GM19438 (cell line): ENCODE results near the gene SLC8A3.
A peak's percentile ranks its signal among the peaks of the same experiment; 100 is the strongest.

Experiments
- ATAC-seq: cut with Tn5 transposase; IDR thresholded peaks from one replicate; pipeline ENCODE4 v1.9.1; 2021; ENCODE audit warnings: low read depth; ENCODE audit not compliant: unreplicated experiment

The SLC8A3 gene

DNA sequence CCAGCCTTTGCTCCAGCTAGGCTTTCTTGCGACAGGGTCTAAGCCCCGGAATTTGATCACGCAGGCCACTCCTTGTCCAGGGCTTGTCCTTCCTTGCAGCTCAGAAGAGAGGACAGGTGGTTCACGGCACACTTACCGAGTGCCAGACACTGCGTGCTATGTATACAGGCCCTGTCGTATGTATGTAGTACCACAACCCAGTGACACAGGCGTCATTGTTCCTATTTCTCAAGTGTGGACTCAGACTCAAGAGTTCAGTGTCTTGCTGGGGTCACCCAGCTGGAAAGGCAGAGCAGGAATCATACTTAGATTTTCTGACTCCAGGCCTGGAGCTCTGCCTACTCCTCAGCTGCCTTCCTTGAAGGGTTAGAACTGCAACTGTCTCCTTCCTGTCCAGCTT is 155.6 kb downstream of the SLC8A3 start:
- no peak for ATAC-seq

DNA sequence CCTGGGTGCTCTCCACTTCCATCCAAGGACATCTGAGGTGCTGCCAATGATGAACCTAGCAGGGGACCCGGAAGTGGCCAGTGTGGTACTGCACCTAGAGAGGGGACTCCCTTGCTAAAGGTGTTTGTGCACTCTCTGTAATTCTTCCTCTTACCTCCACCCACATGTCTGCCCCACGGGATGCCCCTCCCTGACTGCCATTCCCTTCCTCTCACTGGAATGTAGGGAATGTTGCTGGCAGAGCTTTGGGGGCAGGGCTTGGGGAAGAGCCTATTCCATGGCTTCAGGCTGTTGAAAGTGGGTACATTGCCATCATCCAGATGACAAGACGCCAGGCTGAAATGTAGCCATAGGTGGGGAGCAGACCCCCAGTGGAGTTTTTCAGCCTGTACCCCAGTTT is 156.3 kb downstream of the SLC8A3 start:
- ATAC-seq = no peak

DNA sequence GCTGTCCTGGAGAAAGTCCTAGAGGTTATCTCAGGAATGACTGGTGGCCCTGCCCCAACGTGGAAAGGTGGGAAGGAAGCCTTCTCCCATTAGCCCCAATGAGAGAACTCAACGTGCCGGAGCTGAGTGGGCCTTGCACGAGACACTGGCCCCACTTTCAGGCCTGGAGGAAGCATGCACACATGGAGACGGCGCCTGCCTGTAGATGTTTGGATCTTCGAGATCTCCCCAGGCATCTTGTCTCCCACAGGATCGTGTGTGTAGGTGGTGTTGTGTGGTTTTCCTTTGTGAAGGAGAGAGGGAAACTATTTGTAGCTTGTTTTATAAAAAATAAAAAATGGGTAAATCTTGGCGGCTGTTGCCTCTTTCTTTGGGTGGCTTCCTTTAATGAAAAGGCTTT is 156.7 kb downstream of the SLC8A3 start:
- ATAC-seq = no peak

DNA sequence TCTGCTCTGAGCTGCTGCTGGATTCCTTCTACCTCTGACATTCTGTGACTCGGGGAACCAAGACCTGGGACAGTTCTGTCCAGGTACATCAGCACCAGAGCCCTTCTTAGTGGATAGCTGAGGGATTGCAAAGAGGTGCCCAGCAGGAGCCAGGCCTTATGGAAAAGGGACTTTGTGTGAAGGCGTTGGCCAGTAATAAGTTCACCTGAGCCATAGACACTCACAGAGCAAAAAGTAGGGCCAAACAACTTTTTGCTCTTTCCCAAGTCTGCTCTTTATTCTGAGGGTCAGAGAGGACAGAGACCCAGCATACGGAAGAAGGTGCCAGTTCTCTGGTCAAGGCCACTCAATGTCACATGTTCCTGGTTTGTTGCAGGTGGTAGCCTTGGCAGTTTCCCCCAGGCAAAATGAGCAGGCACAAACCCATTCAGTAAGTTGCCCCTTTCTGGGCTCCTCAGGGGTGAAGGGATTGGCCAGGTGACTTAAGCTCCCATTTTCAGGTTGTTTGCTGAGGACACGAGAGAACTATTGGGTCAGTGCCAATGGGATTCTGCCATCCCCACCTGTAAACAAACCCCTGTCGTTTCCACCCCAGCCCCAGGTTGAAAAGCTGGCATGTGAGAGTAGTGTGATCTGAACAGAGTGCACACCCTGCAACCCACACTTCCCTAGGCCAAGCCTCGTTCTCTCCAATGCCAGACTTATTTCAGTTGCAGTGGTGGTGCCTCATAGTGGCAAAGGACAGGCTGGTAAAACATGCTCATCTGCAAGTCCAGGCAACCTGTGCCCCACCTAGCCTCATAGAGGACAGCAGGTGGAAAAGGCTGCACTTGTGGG is 159.2 kb downstream of the SLC8A3 start:
- no peak for ATAC-seq

DNA sequence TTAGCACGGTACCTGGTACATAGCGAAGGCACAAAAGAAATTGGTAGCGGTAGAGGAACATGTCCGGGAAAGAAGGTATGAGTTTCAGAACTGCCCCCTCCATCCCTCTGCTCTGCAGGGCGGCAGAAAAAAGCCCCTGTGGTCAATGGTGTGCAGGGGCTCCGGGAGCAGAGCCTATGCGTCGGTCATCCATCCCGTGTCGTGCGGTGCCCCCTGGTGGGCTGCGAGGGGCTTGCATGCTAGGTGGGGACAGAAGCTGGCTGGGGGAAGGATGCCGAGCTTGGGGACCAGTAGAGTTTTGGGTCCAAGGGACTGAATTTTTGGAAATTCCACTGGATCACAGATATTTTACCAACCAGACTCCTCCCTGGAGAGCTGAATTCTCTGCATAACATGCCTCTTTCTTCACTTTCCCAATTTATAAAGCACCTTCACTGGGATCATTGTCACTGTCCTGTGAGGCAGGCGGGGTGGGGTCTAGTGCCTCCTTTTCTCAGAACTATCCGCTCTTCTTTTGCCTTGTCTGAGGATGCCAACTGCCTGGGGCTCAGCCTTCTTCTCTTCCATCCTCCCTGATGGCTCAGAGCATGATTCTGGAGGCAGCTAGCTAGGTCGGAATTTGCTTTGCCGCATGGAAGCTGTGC is 160.8 kb downstream of the SLC8A3 start:
- no peak for ATAC-seq

- no peak for ATAC-seq
Measured at GRCh38 chr14:70023871-70024270, 164.9 kb downstream of the SLC8A3 start.

DNA sequence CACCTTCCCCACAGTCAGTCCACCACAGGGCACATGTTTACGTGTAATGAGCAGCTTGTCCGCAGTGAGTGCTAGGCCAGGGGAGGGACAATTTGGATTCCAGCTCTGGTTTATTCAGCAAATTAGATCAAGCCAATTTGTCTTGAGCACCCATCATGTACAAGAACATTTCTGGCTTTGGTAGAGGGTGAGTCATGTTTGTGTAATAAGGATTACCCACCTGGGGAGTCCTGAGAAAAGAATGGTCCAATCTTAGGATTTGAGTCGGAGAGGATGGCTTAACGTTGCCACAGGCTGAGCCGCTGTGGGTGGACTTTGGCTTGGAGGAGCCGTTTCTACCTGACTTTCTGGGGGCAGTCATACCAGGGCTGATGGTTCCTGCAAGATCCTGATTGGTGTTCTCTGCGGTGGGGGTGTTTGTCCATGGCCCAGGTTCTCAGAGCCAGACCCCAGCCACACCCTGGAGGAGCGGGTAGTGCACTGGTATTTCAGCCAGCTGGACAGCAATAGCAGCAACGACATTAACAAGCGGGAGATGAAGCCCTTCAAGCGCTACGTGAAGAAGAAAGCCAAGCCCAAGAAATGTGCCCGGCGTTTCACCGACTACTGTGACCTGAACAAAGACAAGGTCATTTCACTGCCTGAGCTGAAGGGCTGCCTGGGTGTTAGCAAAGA is 165.8 kb downstream of the SLC8A3 start:
- no peak for ATAC-seq

- ATAC-seq = no peak
Measured at GRCh38 chr14:70021548-70022220, 167.1 kb downstream of the SLC8A3 start.

DNA sequence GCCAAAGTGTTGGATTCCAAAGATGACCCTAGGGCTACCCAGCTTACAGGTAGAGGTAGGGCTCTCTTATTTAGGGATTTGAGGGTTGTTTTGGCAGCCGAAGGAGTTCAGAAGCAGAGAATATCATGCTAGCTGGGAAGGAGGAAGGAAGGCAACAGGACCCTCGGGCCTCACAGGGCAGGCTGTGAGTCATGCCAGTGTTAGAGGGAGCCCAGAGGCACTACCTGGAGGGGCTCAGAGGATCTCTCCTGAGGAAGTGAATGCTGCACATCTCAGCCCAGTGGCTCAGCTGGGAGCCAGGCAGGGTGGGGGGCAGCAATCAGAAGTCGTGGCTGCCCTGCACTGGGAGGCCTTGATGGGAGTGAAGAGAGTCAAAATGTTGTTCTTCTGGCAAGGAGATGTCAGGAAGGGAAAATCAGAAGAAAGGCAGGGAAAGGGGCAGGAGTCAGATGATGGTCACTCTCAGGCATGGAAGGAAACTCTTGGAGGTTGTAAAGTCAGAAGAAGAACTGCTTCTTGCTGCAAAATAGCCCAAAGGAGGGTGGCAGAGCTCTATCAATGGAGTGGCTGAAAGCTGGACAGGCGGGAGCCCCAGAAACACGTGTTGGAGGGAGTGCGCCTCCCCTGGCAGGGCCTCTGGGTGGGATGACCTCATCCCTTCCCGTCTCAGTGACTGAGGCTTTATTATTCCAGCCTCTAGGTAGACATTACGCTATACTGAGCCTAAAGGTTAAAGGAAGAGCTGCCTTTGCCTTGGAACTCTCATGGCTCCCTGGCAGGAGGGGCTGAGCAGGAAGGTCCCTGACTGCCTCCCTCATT is 168.2 kb downstream of the SLC8A3 start:
- no peak for ATAC-seq

DNA sequence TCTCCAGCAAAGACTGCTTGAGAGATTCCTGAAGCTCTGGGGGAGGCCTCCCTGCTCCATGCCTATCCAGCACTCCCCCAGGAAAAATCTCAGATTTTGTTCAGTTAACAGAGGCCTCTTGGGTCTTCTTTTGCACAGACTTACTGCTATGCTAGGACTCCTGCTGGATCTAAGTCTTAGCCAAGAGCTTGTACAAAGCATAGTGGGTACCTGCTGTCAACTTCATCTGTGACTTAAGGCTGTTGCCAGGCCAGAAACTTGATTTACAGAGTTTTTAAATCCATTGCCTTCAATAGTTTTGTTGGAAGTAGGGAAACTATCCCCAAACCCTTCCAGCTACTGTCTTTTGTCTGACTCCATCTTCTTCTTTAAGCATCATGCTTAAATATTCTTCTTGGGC is 169.1 kb downstream of the SLC8A3 start:
- no peak for ATAC-seq

GRCh38 chr14:70018713-70019211 is 170.0 kb downstream of the SLC8A3 start:
- ATAC-seq = peak; percentile 85

DNA sequence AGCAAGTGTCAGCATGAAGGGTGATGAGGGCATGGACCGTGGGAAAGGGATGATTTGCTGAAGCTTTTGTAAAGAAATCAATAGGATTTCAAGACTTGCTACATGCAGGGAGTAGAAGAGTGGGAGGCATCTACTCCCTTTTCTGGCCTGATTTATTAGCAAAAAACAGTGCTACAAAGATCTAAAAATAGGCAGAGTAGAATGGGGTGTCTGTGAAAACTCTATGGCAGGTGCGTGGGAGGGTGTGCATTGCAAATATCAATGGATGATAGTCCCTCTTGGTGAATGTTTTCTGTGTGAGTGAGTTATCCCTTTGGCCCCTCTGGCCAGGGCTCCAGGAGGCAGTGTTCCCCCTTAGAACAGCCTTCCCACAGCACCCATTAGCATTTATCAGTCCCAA is 170.5 kb downstream of the SLC8A3 start:
- no peak for ATAC-seq

DNA sequence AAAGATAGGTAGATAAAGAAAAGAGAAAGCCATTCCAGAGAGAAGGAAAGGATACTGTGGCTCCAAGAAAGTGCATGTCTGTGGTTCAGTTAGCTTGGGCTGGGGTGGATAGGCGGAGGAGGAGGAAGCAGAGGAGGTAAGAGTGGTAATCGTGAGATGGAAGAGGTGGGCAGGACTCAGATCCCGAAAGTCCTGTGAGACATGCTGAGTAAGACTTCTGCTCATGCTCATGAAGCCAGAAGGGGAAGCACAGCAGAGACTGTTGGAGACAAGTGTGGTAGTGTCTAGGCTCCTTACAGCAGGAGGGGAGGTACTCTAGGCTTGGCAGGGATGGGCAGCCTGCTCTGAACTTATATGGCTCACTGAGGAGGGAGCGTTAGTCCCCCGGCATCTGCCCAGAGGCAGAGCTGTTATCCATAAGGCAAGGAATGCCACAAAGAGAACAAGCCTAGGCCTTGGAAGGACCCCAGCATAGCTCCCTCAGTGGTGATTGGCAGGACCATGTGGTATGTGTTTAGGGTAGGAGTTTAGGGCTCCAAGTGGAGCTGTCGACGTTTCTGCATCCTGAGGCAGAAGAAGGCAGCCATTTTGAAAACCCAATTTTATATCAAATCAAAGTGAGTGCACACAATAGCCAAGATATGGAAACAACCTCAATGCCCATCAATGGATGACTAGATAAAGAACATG is 174.2 kb downstream of the SLC8A3 start:
- no peak for ATAC-seq

DNA sequence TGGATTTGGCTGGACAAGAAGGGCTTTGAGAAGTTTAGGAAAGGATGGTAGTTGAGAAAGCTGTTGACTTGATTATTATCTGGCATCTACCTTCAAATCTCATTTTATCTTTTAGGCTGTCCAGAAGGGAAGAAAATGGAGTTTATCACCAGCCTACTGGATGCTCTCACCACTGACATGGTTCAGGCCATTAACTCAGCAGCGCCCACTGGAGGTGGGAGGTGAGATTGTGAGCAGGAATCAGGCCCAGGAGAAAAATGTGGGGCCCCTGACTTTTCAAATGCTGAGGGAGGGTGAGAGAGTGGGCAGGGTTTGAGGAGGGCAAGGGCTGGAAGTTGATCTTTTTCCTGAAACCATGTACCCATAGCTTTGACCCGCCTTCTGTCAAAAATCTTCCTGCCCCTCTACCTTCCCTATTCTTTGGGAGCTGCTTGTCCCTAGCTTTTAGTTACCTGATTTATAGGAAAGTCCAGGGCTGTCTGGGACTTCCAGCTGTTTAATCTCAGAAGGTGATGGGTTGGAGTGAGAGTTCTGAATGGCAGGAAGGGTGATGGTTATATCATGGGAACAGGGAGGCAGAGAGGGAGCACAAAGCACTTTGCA is 175.4 kb downstream of the SLC8A3 start:
- ATAC-seq = no peak

DNA sequence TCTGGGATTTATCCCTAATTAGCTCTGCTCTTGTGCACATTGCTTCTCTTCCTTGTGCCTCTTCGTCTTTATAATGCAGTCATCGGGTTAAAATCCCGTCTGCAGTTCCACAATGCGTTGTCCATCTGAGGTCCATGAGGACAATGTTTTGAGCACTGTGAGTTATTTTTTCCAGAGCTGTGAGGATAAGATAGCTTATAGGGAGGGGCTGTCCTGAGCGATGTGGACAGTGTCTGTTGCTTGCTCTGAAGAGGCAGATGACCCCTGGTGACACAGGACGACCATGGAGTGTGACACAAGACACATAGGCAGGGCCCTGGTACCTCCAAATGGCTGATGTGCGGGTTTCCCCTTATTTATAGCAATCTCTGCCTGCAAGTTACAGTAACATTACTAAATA is 177.0 kb downstream of the SLC8A3 start:
- no peak for ATAC-seq

DNA sequence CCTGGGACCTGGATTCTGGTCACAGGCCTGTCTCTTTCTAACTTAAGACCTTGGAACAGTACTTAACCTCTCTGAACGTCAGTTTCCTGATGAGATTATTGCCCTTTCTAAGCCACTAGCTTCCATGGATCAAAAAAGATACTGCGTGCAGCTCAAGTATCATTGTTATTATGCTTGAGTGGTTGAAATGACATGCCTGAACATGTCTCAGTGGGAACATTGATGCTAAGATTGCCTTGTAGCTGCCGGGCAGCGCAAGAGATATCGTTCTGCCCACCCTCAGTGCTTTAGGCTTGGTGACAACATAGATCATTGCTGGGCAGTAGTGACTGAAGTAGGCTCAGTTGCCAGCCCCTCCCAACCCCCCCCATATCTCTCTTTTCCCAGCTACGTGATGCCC is 177.7 kb downstream of the SLC8A3 start:
- ATAC-seq = no peak

DNA sequence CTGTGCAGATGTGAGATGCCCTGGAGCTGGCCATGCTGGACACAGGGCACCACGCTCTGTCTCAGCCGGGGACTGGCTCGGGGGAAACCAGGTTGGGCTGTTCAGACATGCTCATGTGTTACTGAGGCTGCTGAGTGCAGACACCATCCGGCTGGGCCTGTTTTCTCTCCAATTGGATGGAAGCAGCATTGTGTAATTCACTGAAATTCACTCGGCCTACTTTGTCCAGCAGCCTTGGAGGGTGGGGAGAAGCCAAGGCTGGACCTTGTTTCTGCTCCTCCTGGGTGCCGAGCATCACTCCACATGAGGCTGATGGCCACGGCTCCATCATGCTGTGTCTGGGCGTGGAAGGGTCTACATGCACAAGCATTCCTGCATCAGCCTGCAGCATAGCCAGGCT is 178.8 kb downstream of the SLC8A3 start:
- no peak for ATAC-seq

DNA sequence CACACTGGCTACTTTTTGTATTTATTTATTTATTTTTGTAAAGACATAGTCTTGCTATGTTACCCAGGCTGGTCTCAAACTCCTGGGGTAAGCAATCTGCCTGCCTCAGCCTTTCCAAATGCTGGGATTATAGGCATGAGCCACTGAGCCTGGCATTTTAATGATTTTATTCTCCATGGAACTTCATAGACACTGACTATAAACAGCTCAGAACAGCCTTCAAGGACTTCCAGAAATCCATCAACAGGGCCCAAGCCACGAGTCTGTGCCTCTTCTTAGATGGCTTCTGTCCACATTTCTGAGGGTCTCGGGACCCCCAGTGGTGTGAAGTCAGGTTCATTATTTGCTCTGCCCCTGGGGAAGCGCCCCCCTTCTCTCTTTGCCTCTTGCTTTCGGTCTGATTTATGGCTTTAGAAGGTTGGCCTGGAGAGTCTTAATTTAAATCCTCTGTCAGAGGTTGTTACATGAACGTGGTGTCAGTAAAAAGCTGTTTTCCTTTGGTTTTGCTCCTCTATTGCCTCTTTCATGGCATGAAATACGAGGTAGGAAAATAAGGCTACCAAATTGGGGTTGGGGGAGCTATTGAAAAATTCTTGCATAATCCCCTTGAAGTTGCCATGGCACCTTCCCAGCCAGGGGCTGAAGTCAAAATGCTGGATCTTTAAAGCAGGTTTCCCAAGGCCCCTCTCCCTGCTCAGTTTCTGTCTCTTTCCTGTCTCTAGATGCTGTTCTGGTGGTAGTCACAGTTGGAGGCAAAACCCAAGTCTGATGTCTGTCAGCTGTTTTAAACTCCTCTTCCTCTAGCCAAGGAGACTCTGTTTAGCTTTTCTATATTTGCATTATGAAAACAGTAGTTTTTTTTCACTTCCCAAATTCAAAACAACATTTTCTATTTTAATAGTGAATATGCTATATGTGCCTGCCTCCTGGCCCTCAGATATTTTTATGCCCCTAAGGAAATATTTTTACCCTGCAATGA is 180.2 kb downstream of the SLC8A3 start:
- ATAC-seq = no peak
